Hepatocyte (in vitro differentiated cells): Measurements from ENCODE around the gene SF3B6.

ENCODE experiments used
- CTCF ChIP-seq: fragments of 200-600 bp; sonication (generic); IDR thresholded peaks from 2 replicates; pipeline ENCODE4 v1.5.1; 2016; ENCODE audit warnings: antibody characterized with exemption, mild to moderate bottlenecking; ENCODE audit not compliant: poor library complexity
- EZH2 ChIP-seq: fragments of 200-600 bp; sonication (generic); IDR thresholded peaks from 2 replicates; pipeline ENCODE4 v1.6.1; 2016; ENCODE audit warnings: antibody characterized with exemption, mild to moderate bottlenecking, borderline replicate concordance
- EZH2phosphoT487 ChIP-seq: fragments of 200-600 bp; sonication (generic); IDR thresholded peaks from one replicate; pipeline ENCODE4 v1.6.1; 2018; ENCODE audit warnings: antibody characterized with exemption, mild to moderate bottlenecking, low read depth, moderate library complexity; ENCODE audit not compliant: unreplicated experiment, severe bottlenecking

GRCh38 chr2:24049485-24050021, 26.6 kb downstream of the SF3B6 start, which contains the start of gene FKBP1B:
- no peak for TF ChIP-seq CTCF
- TF ChIP-seq EZH2, result no peak
- no peak for TF ChIP-seq EZH2phosphoT487
